HCT116 (cell line): ENCODE results near the gene MEF2D. TPM values are rescaled to one million over a fixed set of nuclear protein-coding genes. Genes with fewer than 3 reads are reported as not detected.

Experiments used
- ATAC-seq: fragments of 200-7000 bp; cut with Tn5 transposase; 2 replicates; pipeline ENCODE4 v1.9.1; 2020; ENCODE audit warnings: mild to moderate bottlenecking, moderate library complexity
- BruUV-seq: library from RNA; stranded (reverse); fragments of 400-500 nt; replicated peaks from 2 replicates; lab custom pipeline; 2021; lab: Mats Ljungman, UMichigan
- CTCF ChIA-PET: fragments of 300-600 bp; sonication (Branson Sonifier 250); formaldehyde crosslinking; loops from one replicate; lab custom pipeline; 2021; ENCODE audit warnings: antibody characterized with exemption; lab: Charles Lee
- POLR2A ChIA-PET: fragments of 300-600, 350-600 bp; sonication (Branson Sonifier 250); formaldehyde crosslinking; loops from one replicate; lab custom pipeline; 2021; ENCODE audit warnings: antibody characterized with exemption; lab: Charles Lee
- RAD21 ChIA-PET, 2 experiments: fragments of 300-600 bp; sonication (Branson Sonifier 250); formaldehyde crosslinking; loops; one replicate each; lab custom pipeline; 2023; ENCODE audit warnings: low total read pairs in 2 of 2; ENCODE audit not compliant: uncharacterized antibody in 2 of 2, unreplicated experiment in 2 of 2, low non-redundant PET in 1 of 2; lab: Charles Lee
- DNase-seq: peaks from one replicate; pipeline ENCODE4 v3.0.0-alpha.2; 2010; ENCODE audit warnings: low read depth, low spot score
- H2AFZ ChIP-seq: fragments of 200-600 bp; shearing (Covaris generic), sonication (generic); 2 replicates; pipeline ENCODE4 v1.6.1; 2017; ENCODE audit warnings: low read depth, mixed run types, mixed read lengths, antibody characterized with exemption, low read length; ENCODE audit not compliant: poor library complexity, severe bottlenecking
- H3K27ac ChIP-seq: 2 replicates; pipeline ENCODE4 v1.5.1; 2012; ENCODE audit warnings: low read depth, low read length
- H3K27me3 ChIP-seq: fragments of 200-600 bp; sonication (generic); 2 replicates; pipeline ENCODE4 v1.6.1; 2016; ENCODE audit warnings: mixed run types, low read length, mixed read lengths; ENCODE audit not compliant: insufficient read depth
- H3K36me3 ChIP-seq, 2 experiments: fragments of 200-500 bp in 1 of 2; fragments of 200-600 bp in 1 of 2; sonication (Bioruptor generic) in 1 of 2; sonication (generic) in 1 of 2; 2 replicates each; pipeline versions ENCODE4 v1.5.1 to v1.6.1; 2014 to 2016; ENCODE audit warnings: low read length in 2 of 2, inconsistent platforms in 1 of 2, mixed read lengths in 1 of 2, mixed run types in 1 of 2; ENCODE audit not compliant: insufficient read depth in 2 of 2, control insufficient read depth in 1 of 2
- H3K4me1 ChIP-seq, 2 experiments: fragments of 200-600 bp in 1 of 2; sonication (generic) in 1 of 2; 2 replicates each; pipeline versions ENCODE4 v1.5.1 to v1.6.1; 2012 to 2017; ENCODE audit warnings: low read length in 2 of 2, inconsistent platforms in 1 of 2, mild to moderate bottlenecking in 1 of 2, mixed read lengths in 1 of 2, mixed run types in 1 of 2, moderate library complexity in 1 of 2; ENCODE audit not compliant: insufficient read depth in 2 of 2, control insufficient read depth in 1 of 2
- H3K4me2 ChIP-seq: fragments of 200-600 bp; sonication (generic); 2 replicates; pipeline ENCODE4 v1.6.1; 2017; ENCODE audit warnings: mixed run types, low read length, mixed read lengths
- H3K4me3 ChIP-seq, 2 experiments: fragments of 200-600 bp in 1 of 2; sonication (generic) in 1 of 2; replicated peaks in 1 of 2; 2 replicates each; pipeline ENCODE4 v1.5.1; 2011 to 2016; ENCODE audit warnings: low read length in 2 of 2, control low read depth in 1 of 2, low read depth in 1 of 2, mild to moderate bottlenecking in 1 of 2, mixed read lengths in 1 of 2, mixed run types in 1 of 2
- H3K79me2 ChIP-seq: fragments of 200-600 bp; sonication (generic); 2 replicates; pipeline ENCODE4 v1.6.1; 2017; ENCODE audit warnings: mild to moderate bottlenecking, mixed run types, low read length, moderate library complexity, mixed read lengths; ENCODE audit not compliant: insufficient read depth
- H3K9ac ChIP-seq: fragments of 200-600 bp; sonication (generic); 2 replicates; pipeline ENCODE4 v1.6.1; 2016; ENCODE audit warnings: low read length, mixed read lengths
- H3K9me2 ChIP-seq: fragments of 200-600 bp; sonication (generic), shearing (Covaris generic); 2 replicates; pipeline ENCODE4 v1.6.1; 2017; ENCODE audit warnings: mixed run types, mild to moderate bottlenecking, moderate library complexity; ENCODE audit not compliant: insufficient read depth
- H3K9me3 ChIP-seq, 2 experiments: fragments of 200-500 bp in 1 of 2; fragments of 200-600 bp in 1 of 2; sonication (Bioruptor generic) in 1 of 2; sonication (generic) in 1 of 2; 2 replicates each; pipeline ENCODE4 v1.6.1; 2014 to 2017; ENCODE audit warnings: low read length in 2 of 2, mixed read lengths in 2 of 2, inconsistent platforms in 1 of 2, low read depth in 1 of 2, mild to moderate bottlenecking in 1 of 2, mixed run types in 1 of 2, moderate library complexity in 1 of 2; ENCODE audit not compliant: control insufficient read depth in 1 of 2, insufficient read depth in 1 of 2
- H4K20me1 ChIP-seq: fragments of 200-600 bp; sonication (generic), shearing (Covaris generic); 2 replicates; pipeline ENCODE4 v1.6.1; 2017; ENCODE audit warnings: mixed run types, mild to moderate bottlenecking, moderate library complexity; ENCODE audit not compliant: insufficient read depth
- SIN3A ChIP-seq: IDR thresholded peaks from 2 replicates; pipeline ENCODE4 v1.6.1; 2012; ENCODE audit warnings: low read depth
- intact Hi-C: fragments of 100-400 bp; cut with micrococcal nuclease; formaldehyde crosslinking; loops from 2 replicates; pipeline ENCODE4 v1.10.0; 2022
- total RNA-seq: library from RNA; stranded (reverse); gene quantifications from one replicate; pipeline ENCODE4 v1.2.1, GENCODE V29; 2021; ENCODE audit not compliant: unreplicated experiment
- TF ChIP-seq, protein P1 (sequence below): IDR thresholded peaks from 2 replicates; pipeline ENCODE4 v1.6.1; 2012
- TF ChIP-seq, protein P2 (sequence below): IDR thresholded peaks from 2 replicates; pipeline ENCODE4 v1.6.1; 2011; ENCODE audit warnings: mild to moderate bottlenecking, low read length, moderate library complexity; ENCODE audit not compliant: insufficient replicate concordance; ENCODE audit errors: extremely low read depth

Gene MEF2D
- total RNA-seq, 1 experiment from 2014 or later, result 44.2 TPM

DNA sequence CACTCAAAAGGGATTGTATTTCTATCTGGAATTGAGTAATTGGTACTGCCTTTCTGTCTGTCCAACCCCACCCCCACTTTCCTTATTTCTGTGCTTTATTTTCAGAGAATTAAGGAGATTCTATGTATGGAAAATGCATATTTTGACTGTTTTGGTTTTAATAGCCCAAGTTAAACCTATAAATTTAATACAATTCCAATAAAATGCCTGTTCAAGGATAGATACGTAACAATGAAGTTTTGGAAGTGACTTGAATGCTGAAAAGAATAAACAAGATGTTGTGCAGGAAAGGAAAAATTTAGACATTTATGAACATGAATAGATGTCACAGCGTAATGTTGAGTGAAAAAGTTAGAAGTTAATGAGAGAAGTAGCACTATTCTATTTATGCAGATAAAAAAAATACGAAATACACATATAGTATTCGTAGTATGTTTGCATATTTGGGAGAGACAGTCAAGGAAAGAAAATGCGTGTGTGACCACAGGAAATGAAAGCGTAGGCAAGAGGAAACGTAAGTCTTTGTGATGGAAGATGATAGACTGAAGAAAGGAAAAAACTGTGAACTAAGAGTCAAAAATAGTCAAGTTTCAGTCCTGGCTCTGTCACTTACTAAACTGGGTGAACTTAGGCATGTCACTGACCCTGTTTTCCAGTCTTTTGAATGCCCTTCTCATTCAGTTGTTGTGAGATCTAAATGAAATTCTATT is 62.1 kb downstream of the MEF2D start:
- Histone ChIP-seq H3K9ac (no peak overlapping the region), H4K20me1 (no peaks in the 10 kb centered on the region), H3K79me2 (no peaks in the 10 kb centered on the region), H3K36me3 (no peaks in the 10 kb centered on the region), H2AFZ (no peak overlapping the region), H3K9me3 (no peaks in the 10 kb centered on the region), H3K4me1 (no peaks in the 10 kb centered on the region), H3K27me3 (no peaks in the 10 kb centered on the region), H3K4me3 (no peak overlapping the region), H3K4me2 (no peak overlapping the region), H3K27ac (no peak overlapping the region), H3K9me2 (no peaks in the 10 kb centered on the region)
- intact Hi-C loops, result no loop called here
- POLR2A ChIA-PET, result no interaction called here
- RAD21 ChIA-PET, result no interaction called here
- BruUV-seq, result no TSS peak
- TF ChIP-seq SIN3A, result no peak
- TF ChIP-seq, protein P1, sequence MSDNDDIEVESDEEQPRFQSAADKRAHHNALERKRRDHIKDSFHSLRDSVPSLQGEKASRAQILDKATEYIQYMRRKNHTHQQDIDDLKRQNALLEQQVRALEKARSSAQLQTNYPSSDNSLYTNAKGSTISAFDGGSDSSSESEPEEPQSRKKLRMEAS, result no peak
- TF ChIP-seq, protein P2, sequence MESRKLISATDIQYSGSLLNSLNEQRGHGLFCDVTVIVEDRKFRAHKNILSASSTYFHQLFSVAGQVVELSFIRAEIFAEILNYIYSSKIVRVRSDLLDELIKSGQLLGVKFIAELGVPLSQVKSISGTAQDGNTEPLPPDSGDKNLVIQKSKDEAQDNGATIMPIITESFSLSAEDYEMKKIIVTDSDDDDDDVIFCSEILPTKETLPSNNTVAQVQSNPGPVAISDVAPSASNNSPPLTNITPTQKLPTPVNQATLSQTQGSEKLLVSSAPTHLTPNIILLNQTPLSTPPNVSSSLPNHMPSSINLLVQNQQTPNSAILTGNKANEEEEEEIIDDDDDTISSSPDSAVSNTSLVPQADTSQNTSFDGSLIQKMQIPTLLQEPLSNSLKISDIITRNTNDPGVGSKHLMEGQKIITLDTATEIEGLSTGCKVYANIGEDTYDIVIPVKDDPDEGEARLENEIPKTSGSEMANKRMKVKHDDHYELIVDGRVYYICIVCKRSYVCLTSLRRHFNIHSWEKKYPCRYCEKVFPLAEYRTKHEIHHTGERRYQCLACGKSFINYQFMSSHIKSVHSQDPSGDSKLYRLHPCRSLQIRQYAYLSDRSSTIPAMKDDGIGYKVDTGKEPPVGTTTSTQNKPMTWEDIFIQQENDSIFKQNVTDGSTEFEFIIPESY, result no peak
- CTCF ChIA-PET, result no interaction called here
- DNase-seq (no peak), ATAC-seq (no peak)
